BJ (cell line): ENCODE results near the gene ATP5PD. TPM values are rescaled to one million over a fixed set of nuclear protein-coding genes. Genes with fewer than 3 reads are reported as not detected.

Source experiments
- CTCF ChIA-PET: fragments of 350-600 bp; formaldehyde crosslinking; extraction: SDS; loops from one replicate; lab custom pipeline; 2021; ENCODE audit warnings: antibody characterized with exemption, inconsistent platforms; lab: Yijun Ruan, JAX
- POLR2A ChIA-PET: fragments of 300-600 bp; sonication (Branson Sonifier 250); formaldehyde crosslinking; extraction: SDS; loops from one replicate; lab custom pipeline; 2021; ENCODE audit warnings: antibody characterized with exemption; lab: Charles Lee
- DNase-seq: peaks from one replicate; pipeline ENCODE4 v3.0.0-alpha.2; 2011; ENCODE audit warnings: low read depth
- H3K27me3 ChIP-seq: 2 replicates; pipeline ENCODE4 v1.6.0; 2011; ENCODE audit warnings: low read length; ENCODE audit not compliant: control insufficient read depth, insufficient read depth
- H3K36me3 ChIP-seq: 2 replicates; pipeline ENCODE4 v1.5.1; 2011; ENCODE audit warnings: low read length; ENCODE audit not compliant: control insufficient read depth, insufficient read depth
- H3K4me3 ChIP-seq: 2 replicates; pipeline ENCODE4 v1.5.1; 2011; ENCODE audit warnings: low read depth, mild to moderate bottlenecking, control low read depth, low read length
- CTCF ChIP-seq: IDR thresholded peaks from 2 replicates; pipeline ENCODE4 v1.5.1; 2011; ENCODE audit warnings: low read depth, mild to moderate bottlenecking, control low read depth, inconsistent platforms, low read length, moderate library complexity; ENCODE audit not compliant: insufficient read depth
- polyA plus RNA-seq: library from polyadenylated mRNA; depleted of rRNA; stranded (reverse); fragments of >200 nt; gene quantifications from 2 replicates; pipeline ENCODE4 v1.2.3, GENCODE V29; 2011

ATP5PD gene
- polyA plus RNA-seq, 1 experiment = 160 TPM

- POLR2A ChIA-PET = no interaction called here
- Histone ChIP-seq H3K4me3 (no peak overlapping the region), H3K36me3 (peaks cover 24% of the 10 kb centered on the region), H3K27me3 (no peaks in the 10 kb centered on the region)
- CTCF ChIA-PET = interaction anchor here (1.7 kb wide), 1 partner anchor 41 kb away, joined by 4 read pairs; no protein-coding TSS in a partner anchor
- DNase-seq = no peak
- no peak for TF ChIP-seq CTCF
Measured at GRCh38 chr17:75064460-75064859, 17.7 kb upstream of the ATP5PD start.

DNA sequence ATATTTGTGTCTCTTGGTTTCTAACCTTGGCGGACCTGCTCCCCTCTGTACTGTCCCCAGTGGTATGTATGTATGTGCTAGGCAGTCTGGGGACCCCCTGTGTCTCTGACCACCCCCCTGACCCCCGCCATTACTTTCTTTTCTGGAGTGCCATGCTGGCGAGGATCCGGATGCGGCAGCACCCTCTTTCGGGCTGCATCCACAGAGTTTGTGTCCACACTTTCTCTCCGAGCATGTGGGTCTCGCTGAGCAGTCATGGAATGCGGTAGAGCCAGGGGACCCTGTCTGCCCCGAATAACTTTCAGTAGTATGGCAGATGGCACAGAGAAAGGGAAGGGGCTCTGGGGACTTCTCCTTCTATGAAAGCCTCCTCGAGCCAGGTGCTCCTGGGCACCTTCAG is 17.3 kb upstream of the ATP5PD start:
- no peaks in the 10 kb centered on the region for H3K27me3 ChIP-seq
- DNase-seq = no peak
- no peak for TF ChIP-seq CTCF
- CTCF ChIA-PET = interaction anchor here (1.3 to 2.1 kb wide), 4 partner anchors 15 to 67 kb away, joined by 3 to 9 read pairs (median 6); partner anchors contain the start of gene NT5C
- POLR2A ChIA-PET = no interaction called here
- H3K36me3 ChIP-seq = peaks cover 24% of the 10 kb centered on the region
- no peak overlapping the region for H3K4me3 ChIP-seq

DNA sequence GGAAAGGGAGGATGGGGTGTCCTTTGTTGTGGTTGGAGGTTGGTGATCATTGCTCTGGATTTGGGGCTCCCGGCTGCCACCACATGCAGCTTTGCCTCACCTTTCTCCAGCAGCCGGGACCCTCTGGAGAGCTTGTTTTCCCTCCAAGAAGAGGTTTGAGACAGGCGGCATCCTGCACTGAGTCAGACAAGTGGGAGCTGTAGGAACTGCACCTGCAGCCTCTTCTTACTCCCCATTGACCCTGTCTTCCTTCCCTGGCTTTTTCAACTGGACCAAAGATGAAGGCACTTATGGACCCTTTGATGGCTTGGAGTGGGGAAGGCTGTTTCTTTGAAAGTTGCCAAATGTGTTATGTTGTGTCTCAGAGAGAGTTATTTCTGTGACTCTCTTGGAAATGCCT is 16.9 kb upstream of the ATP5PD start:
- ChIA-PET POLR2A (no interaction called here), CTCF (interaction anchor here (0.6 to 2.1 kb wide), 5 partner anchors 15 to 135 kb away, joined by 3 to 9 read pairs (median 4); partner anchors contain the start of gene NT5C)
- no peak overlapping the region for H3K4me3 ChIP-seq
- H3K27me3 ChIP-seq = no peaks in the 10 kb centered on the region
- H3K36me3 ChIP-seq = peaks cover 24% of the 10 kb centered on the region
- TF ChIP-seq CTCF = no peak
- DNase-seq = no peak

- no peaks in the 10 kb centered on the region for H3K27me3 ChIP-seq
- no peak for DNase-seq
- H3K4me3 ChIP-seq = no peak overlapping the region
- TF ChIP-seq CTCF = no peak
- peaks cover 24% of the 10 kb centered on the region for H3K36me3 ChIP-seq
- ChIA-PET POLR2A (no interaction called here), CTCF (interaction anchor here (0.6 to 2.1 kb wide), 4 partner anchors 14 to 136 kb away, joined by 3 to 9 read pairs (median 6); partner anchors contain the start of gene NT5C)
Measured at GRCh38 chr17:75063201-75063600, 16.4 kb upstream of the ATP5PD start.

DNA sequence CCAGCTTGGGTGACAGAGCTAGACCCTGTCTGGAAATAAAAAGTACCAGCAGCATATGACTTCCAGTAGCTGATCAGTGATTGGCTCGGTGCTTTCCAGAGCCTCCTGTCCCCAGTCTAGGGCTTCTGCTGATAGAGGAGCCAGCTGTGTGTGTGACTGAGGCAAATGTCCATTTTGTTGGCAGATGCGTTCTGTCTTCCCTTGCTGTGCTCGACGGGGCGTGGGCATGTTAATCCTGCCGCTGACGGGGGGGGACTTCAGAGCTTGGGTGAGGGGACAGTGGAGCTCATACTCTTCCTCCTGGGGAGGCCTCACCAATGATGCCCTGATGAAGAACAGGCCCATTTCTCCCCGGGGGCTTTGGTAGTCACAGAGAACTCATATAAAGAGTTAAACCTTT is 14.8 kb upstream of the ATP5PD start:
- peaks cover 24% of the 10 kb centered on the region for H3K36me3 ChIP-seq

More for the DNA sequence above, 14.8 kb upstream of the ATP5PD start:
- CTCF ChIA-PET = interaction anchor here (1.1 to 4.7 kb wide), 8 partner anchors 19 to 211 kb away, joined by 3 to 35 read pairs (median 16); partner anchors contain the start of gene NT5C
- no peak for DNase-seq
- Histone ChIP-seq H3K4me3 (no peak overlapping the region), H3K27me3 (no peaks in the 10 kb centered on the region)
- POLR2A ChIA-PET = no interaction called here
- no peak for TF ChIP-seq CTCF
